ENCODE data around the gene MITF.

The MITF gene

GRCh38 chr3:69941439-69942176 is 202.3 kb downstream of the MITF start:
- DNase-seq (ENCODE audit: low read depth): no peak
- no peak for TF ChIP-seq CTCF (IDR thresholded peaks at IDR 0.05; ENCODE audit: control insufficient read depth, insufficient read depth, low read depth, low read length, missing control alignments)

GRCh38 chr3:69944931-69945493 is 205.7 kb downstream of the MITF start:
- TF ChIP-seq CTCF (IDR thresholded peaks at IDR 0.05; ENCODE audit: control insufficient read depth, insufficient read depth, low read depth, low read length, missing control alignments): no peak
- no peak overlapping the region for H3K4me3 ChIP-seq (ENCODE audit: control insufficient read depth, low read depth, low read length)
- DNase-seq (ENCODE audit: low read depth): no peak

More at GRCh38 chr3:69941439-69942176, 202.3 kb downstream of the MITF start:
- H3K4me3 ChIP-seq (ENCODE audit: control insufficient read depth, low read depth, low read length): no peak overlapping the region

GRCh38 chr3:69948246-69948862 is 209.1 kb downstream of the MITF start:
- no peak for DNase-seq (ENCODE audit: low read depth)
- H3K4me3 ChIP-seq (ENCODE audit: control insufficient read depth, low read depth, low read length): no peak overlapping the region
- peak; percentile 41 for TF ChIP-seq CTCF (IDR thresholded peaks at IDR 0.05; ENCODE audit: control insufficient read depth, insufficient read depth, low read depth, low read length, missing control alignments)

GRCh38 chr3:69951616-69952015 is 212.4 kb downstream of the MITF start:
- H3K4me3 ChIP-seq (ENCODE audit: control insufficient read depth, low read depth, low read length): no peak overlapping the region
- no peak for DNase-seq (ENCODE audit: low read depth)
- TF ChIP-seq CTCF (IDR thresholded peaks at IDR 0.05; ENCODE audit: control insufficient read depth, insufficient read depth, low read depth, low read length, missing control alignments): no peak

- H3K4me3 ChIP-seq (ENCODE audit: control insufficient read depth, low read depth, low read length): no peak overlapping the region
- no peak for TF ChIP-seq CTCF (IDR thresholded peaks at IDR 0.05; ENCODE audit: control insufficient read depth, insufficient read depth, low read depth, low read length, missing control alignments)
- no peak for DNase-seq (ENCODE audit: low read depth)
These were observed 220.3 kb downstream of the MITF start for GRCh38 chr3:69959581-69959980.

GRCh38 chr3:69961706-69962439 is 222.6 kb downstream of the MITF start:
- no peak for TF ChIP-seq CTCF (IDR thresholded peaks at IDR 0.05; ENCODE audit: control insufficient read depth, insufficient read depth, low read depth, low read length, missing control alignments)
- no peak for DNase-seq (ENCODE audit: low read depth)
- H3K4me3 ChIP-seq (ENCODE audit: control insufficient read depth, low read depth, low read length): no peak overlapping the region
